B cell (primary cell): ENCODE results near the gene PDIA2.

Source experiments
- CTCF ChIP-seq: fragments of 200-600 bp; IDR thresholded peaks from one replicate; pipeline ENCODE4 v1.8.0; 2022; ENCODE audit warnings: antibody characterized with exemption, mild to moderate bottlenecking
- EZH2 ChIP-seq: IDR thresholded peaks from 2 replicates; pipeline ENCODE4 v1.6.1; 2012; ENCODE audit warnings: borderline replicate concordance, low read depth, mild to moderate bottlenecking, moderate library complexity, low read length; ENCODE audit not compliant: insufficient read depth, poor library complexity, severe bottlenecking

DNA sequence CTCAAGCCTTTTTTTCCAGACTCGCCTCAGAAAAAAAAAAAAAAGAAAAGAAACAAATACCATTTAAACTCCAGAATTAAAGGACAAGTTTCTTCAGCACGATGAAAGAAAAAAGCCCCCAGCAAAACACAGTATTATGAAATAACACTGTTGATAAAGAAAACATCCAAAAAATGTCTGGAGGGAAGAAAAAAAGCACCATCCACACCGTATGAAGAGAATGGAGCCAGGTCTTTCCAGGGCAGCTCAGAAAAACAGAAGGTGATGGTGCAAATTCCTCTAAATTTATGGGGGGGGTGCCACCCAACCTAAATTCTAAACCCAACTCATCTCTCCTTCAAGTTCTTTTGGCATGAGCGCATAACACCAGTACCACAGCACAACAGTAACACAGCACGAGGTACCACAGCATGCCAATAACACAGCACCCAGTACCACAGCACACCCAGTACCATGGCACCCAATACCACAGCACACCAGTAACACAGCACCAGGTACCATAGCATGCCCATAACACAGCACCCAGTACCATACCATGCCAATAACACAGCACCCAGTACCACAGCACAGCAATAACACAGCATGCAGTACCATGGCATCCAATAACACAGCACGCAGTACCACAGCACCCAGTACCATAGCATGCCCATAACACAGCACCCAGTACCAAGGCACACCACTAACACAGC, 50.6 kb downstream of the PDIA2 start:
- TF ChIP-seq CTCF: no peak
- no peak for TF ChIP-seq EZH2
